ENCODE measurements around the gene CERCAM. TPM values are rescaled to one million over a fixed set of nuclear protein-coding genes. Genes with fewer than 3 reads are reported as not detected.
A peak's percentile ranks its signal among the peaks of the same experiment; 100 is the strongest.

Gene CERCAM
- total and polyA plus RNA-seq, 2 of the 13 experiments (the other 11 are each of a cell fraction or from before 2014, with no cell fraction given): 9.0 to 17.1 TPM

DNA sequence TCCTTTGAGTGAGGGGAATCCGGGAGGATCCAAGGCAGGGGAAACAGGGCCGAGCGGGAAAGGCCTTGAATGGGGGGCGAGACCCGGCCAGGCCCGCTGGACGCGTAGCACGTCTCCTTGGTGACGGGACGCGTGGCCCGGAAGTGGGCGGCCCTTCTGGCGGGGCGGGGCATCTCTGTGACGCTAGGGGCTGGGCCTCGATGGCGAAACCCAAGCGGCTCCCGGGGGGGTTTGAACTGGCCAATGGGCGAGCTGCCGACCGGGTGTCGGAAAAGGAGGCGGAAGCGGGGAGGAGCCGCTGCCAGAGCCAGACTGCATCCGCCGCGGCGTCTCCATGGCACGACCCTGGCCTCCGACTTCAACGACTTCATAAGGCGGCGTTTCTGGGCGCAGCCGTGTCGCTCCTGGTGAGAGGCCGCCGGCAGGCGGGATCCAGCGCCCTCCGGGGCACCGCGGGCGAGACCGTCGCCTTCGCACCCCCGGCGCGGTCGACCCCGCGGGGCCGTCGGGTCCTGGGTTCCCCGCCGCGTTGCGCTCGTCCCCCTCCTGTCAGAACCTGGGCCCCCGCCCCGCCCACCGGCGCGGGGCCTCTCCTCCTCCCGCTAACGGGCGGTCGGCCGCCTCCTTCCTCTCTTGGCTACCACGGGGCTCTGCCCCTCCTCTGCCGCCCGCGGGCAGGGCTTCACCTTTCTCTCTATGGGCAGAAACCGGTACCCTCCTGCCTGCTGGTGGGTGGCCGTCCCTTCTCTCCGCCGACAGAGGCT, 35.4 kb downstream of the CERCAM start, which contains the start of gene ODF2 (continued):
- TF ChIP-seq RXRB (CRISPR knock-in tag; IDR thresholded peaks at IDR 0.05; ENCODE audit: borderline replicate concordance): 0 out of 2 replicates have a peak, but pooled peaks have one; percentile 8
- TF ChIP-seq MEIS2 (CRISPR knock-in tag; IDR thresholded peaks at IDR 0.05): no peak; the same call in 1 of the 2 replicates
- TF ChIP-seq, protein P1, sequence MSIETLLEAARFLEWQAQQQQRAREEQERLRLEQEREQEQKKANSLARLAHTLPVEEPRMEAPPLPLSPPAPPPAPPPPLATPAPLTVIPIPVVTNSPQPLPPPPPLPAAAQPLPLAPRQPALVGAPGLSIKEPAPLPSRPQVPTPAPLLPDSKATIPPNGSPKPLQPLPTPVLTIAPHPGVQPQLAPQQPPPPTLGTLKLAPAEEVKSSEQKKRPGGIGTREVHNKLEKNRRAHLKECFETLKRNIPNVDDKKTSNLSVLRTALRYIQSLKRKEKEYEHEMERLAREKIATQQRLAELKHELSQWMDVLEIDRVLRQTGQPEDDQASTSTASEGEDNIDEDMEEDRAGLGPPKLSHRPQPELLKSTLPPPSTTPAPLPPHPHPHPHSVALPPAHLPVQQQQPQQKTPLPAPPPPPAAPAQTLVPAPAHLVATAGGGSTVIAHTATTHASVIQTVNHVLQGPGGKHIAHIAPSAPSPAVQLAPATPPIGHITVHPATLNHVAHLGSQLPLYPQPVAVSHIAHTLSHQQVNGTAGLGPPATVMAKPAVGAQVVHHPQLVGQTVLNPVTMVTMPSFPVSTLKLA (IDR thresholded peaks at IDR 0.05): peak; percentile 91
- TF ChIP-seq, protein P2, sequence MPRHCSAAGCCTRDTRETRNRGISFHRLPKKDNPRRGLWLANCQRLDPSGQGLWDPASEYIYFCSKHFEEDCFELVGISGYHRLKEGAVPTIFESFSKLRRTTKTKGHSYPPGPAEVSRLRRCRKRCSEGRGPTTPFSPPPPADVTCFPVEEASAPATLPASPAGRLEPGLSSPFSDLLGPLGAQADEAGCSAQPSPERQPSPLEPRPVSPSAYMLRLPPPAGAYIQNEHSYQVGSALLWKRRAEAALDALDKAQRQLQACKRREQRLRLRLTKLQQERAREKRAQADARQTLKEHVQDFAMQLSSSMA (CRISPR knock-in tag; IDR thresholded peaks at IDR 0.05): no peak
- TF ChIP-seq ZNF367 (CRISPR knock-in tag; IDR thresholded peaks at IDR 0.05; ENCODE audit: borderline replicate concordance): no peak
- peak; percentile 22; the same call in 1 of the 2 replicates for TF ChIP-seq FOXJ3 (CRISPR knock-in tag; IDR thresholded peaks at IDR 0.05; ENCODE audit: borderline replicate concordance)
- TF ChIP-seq TCF12 (IDR thresholded peaks at IDR 0.05): no peak
- no peak; the same call in 1 of the 2 replicates for TF ChIP-seq TCF12 (CRISPR knock-in tag; IDR thresholded peaks at IDR 0.05)
- TF ChIP-seq HHEX (CRISPR knock-in tag; IDR thresholded peaks at IDR 0.05): no peak
- TF ChIP-seq, protein P3, sequence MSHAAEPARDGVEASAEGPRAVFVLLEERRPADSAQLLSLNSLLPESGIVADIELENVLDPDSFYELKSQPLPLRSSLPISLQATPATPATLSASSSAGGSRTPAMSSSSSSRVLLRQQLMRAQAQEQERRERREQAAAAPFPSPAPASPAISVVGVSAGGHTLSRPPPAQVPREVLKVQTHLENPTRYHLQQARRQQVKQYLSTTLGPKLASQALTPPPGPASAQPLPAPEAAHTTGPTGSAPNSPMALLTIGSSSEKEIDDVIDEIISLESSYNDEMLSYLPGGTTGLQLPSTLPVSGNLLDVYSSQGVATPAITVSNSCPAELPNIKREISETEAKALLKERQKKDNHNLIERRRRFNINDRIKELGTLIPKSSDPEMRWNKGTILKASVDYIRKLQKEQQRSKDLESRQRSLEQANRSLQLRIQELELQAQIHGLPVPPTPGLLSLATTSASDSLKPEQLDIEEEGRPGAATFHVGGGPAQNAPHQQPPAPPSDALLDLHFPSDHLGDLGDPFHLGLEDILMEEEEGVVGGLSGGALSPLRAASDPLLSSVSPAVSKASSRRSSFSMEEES (CRISPR knock-in tag; IDR thresholded peaks at IDR 0.05): peak; percentile 35; the same call in 1 of the 2 replicates
- TF ChIP-seq, protein P4, sequence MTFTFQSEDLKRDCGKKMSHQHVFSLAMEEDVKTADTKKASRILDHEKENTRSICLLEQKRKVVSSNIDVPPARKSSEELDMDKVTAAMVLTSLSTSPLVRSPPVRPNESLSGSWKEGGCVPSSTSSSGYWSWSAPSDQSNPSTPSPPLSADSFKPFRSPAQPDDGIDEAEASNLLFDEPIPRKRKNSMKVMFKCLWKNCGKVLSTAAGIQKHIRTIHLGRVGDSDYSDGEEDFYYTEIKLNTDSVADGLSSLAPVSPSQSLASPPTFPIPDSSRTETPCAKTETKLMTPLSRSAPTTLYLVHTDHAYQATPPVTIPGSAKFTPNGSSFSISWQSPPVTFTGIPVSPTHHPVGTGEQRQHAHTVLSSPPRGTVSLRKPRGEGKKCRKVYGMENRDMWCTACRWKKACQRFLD (CRISPR knock-in tag; IDR thresholded peaks at IDR 0.05; ENCODE audit: borderline replicate concordance): peak; percentile 76; the same call in 1 of the 2 replicates
- TF ChIP-seq MAFG (CRISPR knock-in tag; IDR thresholded peaks at IDR 0.05): no peak
- peak; percentile 65 for TF ChIP-seq HDAC2 (CRISPR knock-in tag; IDR thresholded peaks at IDR 0.05)
- no peak for TF ChIP-seq LCORL (IDR thresholded peaks at IDR 0.05)
- TF ChIP-seq LCORL (CRISPR knock-in tag; IDR thresholded peaks at IDR 0.05): peak; percentile 48
- no peak for TF ChIP-seq ZNF674 (CRISPR knock-in tag; IDR thresholded peaks at IDR 0.05; ENCODE audit: low read depth)
- TF ChIP-seq, protein P5, sequence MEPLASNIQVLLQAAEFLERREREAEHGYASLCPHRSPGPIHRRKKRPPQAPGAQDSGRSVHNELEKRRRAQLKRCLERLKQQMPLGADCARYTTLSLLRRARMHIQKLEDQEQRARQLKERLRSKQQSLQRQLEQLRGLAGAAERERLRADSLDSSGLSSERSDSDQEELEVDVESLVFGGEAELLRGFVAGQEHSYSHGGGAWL (CRISPR knock-in tag; IDR thresholded peaks at IDR 0.05): no peak
- TF ChIP-seq, protein P6, sequence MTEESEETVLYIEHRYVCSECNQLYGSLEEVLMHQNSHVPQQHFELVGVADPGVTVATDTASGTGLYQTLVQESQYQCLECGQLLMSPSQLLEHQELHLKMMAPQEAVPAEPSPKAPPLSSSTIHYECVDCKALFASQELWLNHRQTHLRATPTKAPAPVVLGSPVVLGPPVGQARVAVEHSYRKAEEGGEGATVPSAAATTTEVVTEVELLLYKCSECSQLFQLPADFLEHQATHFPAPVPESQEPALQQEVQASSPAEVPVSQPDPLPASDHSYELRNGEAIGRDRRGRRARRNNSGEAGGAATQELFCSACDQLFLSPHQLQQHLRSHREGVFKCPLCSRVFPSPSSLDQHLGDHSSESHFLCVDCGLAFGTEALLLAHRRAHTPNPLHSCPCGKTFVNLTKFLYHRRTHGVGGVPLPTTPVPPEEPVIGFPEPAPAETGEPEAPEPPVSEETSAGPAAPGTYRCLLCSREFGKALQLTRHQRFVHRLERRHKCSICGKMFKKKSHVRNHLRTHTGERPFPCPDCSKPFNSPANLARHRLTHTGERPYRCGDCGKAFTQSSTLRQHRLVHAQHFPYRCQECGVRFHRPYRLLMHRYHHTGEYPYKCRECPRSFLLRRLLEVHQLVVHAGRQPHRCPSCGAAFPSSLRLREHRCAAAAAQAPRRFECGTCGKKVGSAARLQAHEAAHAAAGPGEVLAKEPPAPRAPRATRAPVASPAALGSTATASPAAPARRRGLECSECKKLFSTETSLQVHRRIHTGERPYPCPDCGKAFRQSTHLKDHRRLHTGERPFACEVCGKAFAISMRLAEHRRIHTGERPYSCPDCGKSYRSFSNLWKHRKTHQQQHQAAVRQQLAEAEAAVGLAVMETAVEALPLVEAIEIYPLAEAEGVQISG (CRISPR knock-in tag; IDR thresholded peaks at IDR 0.05): peak; percentile 50
- TF ChIP-seq, protein P7, sequence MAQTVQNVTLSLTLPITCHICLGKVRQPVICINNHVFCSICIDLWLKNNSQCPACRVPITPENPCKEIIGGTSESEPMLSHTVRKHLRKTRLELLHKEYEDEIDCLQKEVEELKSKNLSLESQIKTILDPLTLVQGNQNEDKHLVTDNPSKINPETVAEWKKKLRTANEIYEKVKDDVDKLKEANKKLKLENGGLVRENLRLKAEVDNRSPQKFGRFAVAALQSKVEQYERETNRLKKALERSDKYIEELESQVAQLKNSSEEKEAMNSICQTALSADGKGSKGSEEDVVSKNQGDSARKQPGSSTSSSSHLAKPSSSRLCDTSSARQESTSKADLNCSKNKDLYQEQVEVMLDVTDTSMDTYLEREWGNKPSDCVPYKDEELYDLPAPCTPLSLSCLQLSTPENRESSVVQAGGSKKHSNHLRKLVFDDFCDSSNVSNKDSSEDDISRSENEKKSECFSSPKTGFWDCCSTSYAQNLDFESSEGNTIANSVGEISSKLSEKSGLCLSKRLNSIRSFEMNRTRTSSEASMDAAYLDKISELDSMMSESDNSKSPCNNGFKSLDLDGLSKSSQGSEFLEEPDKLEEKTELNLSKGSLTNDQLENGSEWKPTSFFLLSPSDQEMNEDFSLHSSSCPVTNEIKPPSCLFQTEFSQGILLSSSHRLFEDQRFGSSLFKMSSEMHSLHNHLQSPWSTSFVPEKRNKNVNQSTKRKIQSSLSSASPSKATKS (CRISPR knock-in tag; IDR thresholded peaks at IDR 0.05): no peak

Measured in HepG2 (cell line).